ENCODE data around the gene APOBEC3G. TPM values are rescaled to one million over a fixed set of nuclear protein-coding genes. Genes with fewer than 3 reads are reported as not detected.

Gene APOBEC3G
- total and polyA plus RNA-seq, 8 donors = 0.45 to 19.6 (median 5.0) TPM; not detected in 1

GRCh38 chr22:39084666-39085065, 7.6 kb downstream of the APOBEC3G start:
- 88 to 97% (median 92%) methylated on average over 8 of the region's 8 CpGs for WGBS, 5 donors
- Histone ChIP-seq H3K4me1 (peaks cover 0 to 9% (median 6%) of the 10 kb centered on the region in 4 donors), H3K4me3 (no peak overlapping the region), H3K27me3 (no peaks in the 10 kb centered on the region), H3K27ac (no peak overlapping the region), H3K9me3 (no peaks in the 10 kb centered on the region), H3K36me3 (peaks cover 0 to 30% (median 21%) of the 10 kb centered on the region in 4 donors)
- intact Hi-C loops (cut with DNase I; ENCODE audit: low total_unique reads) = no loop called here
- no peak for DNase-seq
- TF ChIP-seq EP300 (IDR thresholded peaks at IDR 0.05) = no peak
- TF ChIP-seq CTCF (IDR thresholded peaks at IDR 0.05) = no peak

GRCh38 chr22:39087098-39087497, 10.0 kb downstream of the APOBEC3G start:
- intact Hi-C loops (cut with DNase I; ENCODE audit: low total_unique reads) = no loop called here
- H3K36me3 ChIP-seq = peaks cover 0 to 10% (median 3%) of the 10 kb centered on the region in 4 donors
- WGBS, 5 donors = 85 to 99% (median 95%) methylated on average over 5 to 6 of the region's 6 CpGs
- DNase-seq = no peak
- peaks cover 0 to 9% (median 6%) of the 10 kb centered on the region in 4 donors for H3K4me1 ChIP-seq
- H3K4me3 ChIP-seq = no peak overlapping the region
- TF ChIP-seq EP300 (IDR thresholded peaks at IDR 0.05) = no peak
- no peak for TF ChIP-seq CTCF (IDR thresholded peaks at IDR 0.05)
- TF ChIP-seq POLR2A (IDR thresholded peaks at IDR 0.05) = no peak
- TF ChIP-seq POLR2AphosphoS5 (IDR thresholded peaks at IDR 0.05) = no peak
- H3K9me3 ChIP-seq = no peaks in the 10 kb centered on the region
- H3K27ac ChIP-seq = no peak overlapping the region
- H3K27me3 ChIP-seq = peaks cover 0 to 18% (median 0%) of the 10 kb centered on the region in 3 donors

GRCh38 chr22:39087881-39088684, 11.0 kb downstream of the APOBEC3G start:
- Histone ChIP-seq H3K4me3 (no peak overlapping the region), H3K36me3 (peaks cover 0 to 4% (median 0%) of the 10 kb centered on the region in 4 donors), H3K4me1 (peaks cover 0 to 9% (median 6%) of the 10 kb centered on the region in 4 donors), H3K27ac (peak overlapping the region in 1 of 5 donors; percentile 42), H3K9me3 (no peaks in the 10 kb centered on the region), H3K27me3 (peaks cover 0 to 18% (median 0%) of the 10 kb centered on the region in 3 donors)
- intact Hi-C loops (cut with DNase I; ENCODE audit: low total_unique reads) = no loop called here
- TF ChIP-seq POLR2AphosphoS5 (IDR thresholded peaks at IDR 0.05) (no peak), EP300 (IDR thresholded peaks at IDR 0.05) (no peak), POLR2A (IDR thresholded peaks at IDR 0.05) (no peak), CTCF (IDR thresholded peaks at IDR 0.05) (no peak)
- DNase-seq = peak in 1 of 2 donors; percentile 48
- WGBS, 5 donors = 51 to 56% (median 54%) methylated on average over 16 to 18 of the region's 18 CpGs

- H3K4me3 ChIP-seq = no peak overlapping the region
- 77 to 90% (median 87%) methylated on average over 2 to 5 of the region's 5 CpGs for WGBS, 5 donors
- DNase-seq = no peak
- no peaks in the 10 kb centered on the region for H3K9me3 ChIP-seq
- H3K4me1 ChIP-seq = peaks cover 0 to 9% (median 6%) of the 10 kb centered on the region in 4 donors
- no peak overlapping the region for H3K27ac ChIP-seq
- peaks cover 0 to 4% (median 0%) of the 10 kb centered on the region in 4 donors for H3K36me3 ChIP-seq
- no peak for TF ChIP-seq EP300 (IDR thresholded peaks at IDR 0.05)
- H3K27me3 ChIP-seq = peaks cover 0 to 18% (median 0%) of the 10 kb centered on the region in 3 donors
- intact Hi-C loops (cut with DNase I; ENCODE audit: low total_unique reads) = no loop called here
Measured at GRCh38 chr22:39088685-39089032, 11.6 kb downstream of the APOBEC3G start.

GRCh38 chr22:39089928-39090327, 12.9 kb downstream of the APOBEC3G start:
- peak overlapping the region; percentile 3 to 58 (median 38) for H3K27ac ChIP-seq
- intact Hi-C loops (cut with DNase I; ENCODE audit: low total_unique reads) = no loop called here

More at GRCh38 chr22:39089928-39090327, 12.9 kb downstream of the APOBEC3G start:
- DNase-seq = no peak
- Histone ChIP-seq H3K27me3 (peaks cover 0 to 18% (median 0%) of the 10 kb centered on the region in 3 donors), H3K4me3 (no peak overlapping the region), H3K4me1 (peaks cover 0 to 9% (median 6%) of the 10 kb centered on the region in 4 donors), H3K9me3 (no peaks in the 10 kb centered on the region), H3K36me3 (peaks cover 0 to 4% (median 0%) of the 10 kb centered on the region in 4 donors)
- TF ChIP-seq POLR2AphosphoS5 (IDR thresholded peaks at IDR 0.05) (no peak), EP300 (IDR thresholded peaks at IDR 0.05) (no peak), CTCF (IDR thresholded peaks at IDR 0.05) (no peak), POLR2A (IDR thresholded peaks at IDR 0.05) (no peak)
- 57 to 74% (median 63%) methylated on average over 5 to 6 of the region's 6 CpGs for WGBS, 5 donors
